ENCODE data around the gene MPPED1.

Gene MPPED1

GRCh38 chr22:43439368-43440103 lies 27.7 kb downstream of the MPPED1 start:
- no peaks in the 10 kb centered on the region for H3K36me3 ChIP-seq (replicated peaks)
- TF ChIP-seq, protein P1, sequence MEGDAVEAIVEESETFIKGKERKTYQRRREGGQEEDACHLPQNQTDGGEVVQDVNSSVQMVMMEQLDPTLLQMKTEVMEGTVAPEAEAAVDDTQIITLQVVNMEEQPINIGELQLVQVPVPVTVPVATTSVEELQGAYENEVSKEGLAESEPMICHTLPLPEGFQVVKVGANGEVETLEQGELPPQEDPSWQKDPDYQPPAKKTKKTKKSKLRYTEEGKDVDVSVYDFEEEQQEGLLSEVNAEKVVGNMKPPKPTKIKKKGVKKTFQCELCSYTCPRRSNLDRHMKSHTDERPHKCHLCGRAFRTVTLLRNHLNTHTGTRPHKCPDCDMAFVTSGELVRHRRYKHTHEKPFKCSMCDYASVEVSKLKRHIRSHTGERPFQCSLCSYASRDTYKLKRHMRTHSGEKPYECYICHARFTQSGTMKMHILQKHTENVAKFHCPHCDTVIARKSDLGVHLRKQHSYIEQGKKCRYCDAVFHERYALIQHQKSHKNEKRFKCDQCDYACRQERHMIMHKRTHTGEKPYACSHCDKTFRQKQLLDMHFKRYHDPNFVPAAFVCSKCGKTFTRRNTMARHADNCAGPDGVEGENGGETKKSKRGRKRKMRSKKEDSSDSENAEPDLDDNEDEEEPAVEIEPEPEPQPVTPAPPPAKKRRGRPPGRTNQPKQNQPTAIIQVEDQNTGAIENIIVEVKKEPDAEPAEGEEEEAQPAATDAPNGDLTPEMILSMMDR (IDR thresholded peaks at IDR 0.05; ENCODE audit: low read depth, low read length, missing control alignments), result no peak
- no peak for DNase-seq
- in situ Hi-C loops (cut with HindIII; ENCODE audit: low pct_ligation_motif_present, low sequenced_read_pairs), result no loop called here
- no peak overlapping the region for H3K27ac ChIP-seq
- H3K27me3 ChIP-seq (replicated peaks), result no peaks in the 10 kb centered on the region
- no peak overlapping the region for H3K4me3 ChIP-seq (ENCODE audit: low read depth, low read length)

GRCh38 chr22:43440104-43440387 lies 28.2 kb downstream of the MPPED1 start:
- in situ Hi-C loops (cut with HindIII; ENCODE audit: low pct_ligation_motif_present, low sequenced_read_pairs), result no loop called here
- H3K27me3 ChIP-seq (replicated peaks), result no peaks in the 10 kb centered on the region
- TF ChIP-seq, protein P1 (IDR thresholded peaks at IDR 0.05; ENCODE audit: low read depth, low read length, missing control alignments), result no peak
- H3K36me3 ChIP-seq (replicated peaks), result no peaks in the 10 kb centered on the region
- no peak for DNase-seq
- no peak overlapping the region for H3K4me3 ChIP-seq (ENCODE audit: low read depth, low read length)
- no peak overlapping the region for H3K27ac ChIP-seq

- no peaks in the 10 kb centered on the region for H3K27me3 ChIP-seq (replicated peaks)
- TF ChIP-seq, protein P1 (IDR thresholded peaks at IDR 0.05; ENCODE audit: low read depth, low read length, missing control alignments), result no peak
- no peak for DNase-seq
- no peak overlapping the region for H3K4me3 ChIP-seq (ENCODE audit: low read depth, low read length)
- H3K36me3 ChIP-seq (replicated peaks), result no peaks in the 10 kb centered on the region
- in situ Hi-C loops (cut with HindIII; ENCODE audit: low pct_ligation_motif_present, low sequenced_read_pairs), result no loop called here
- no peak overlapping the region for H3K27ac ChIP-seq
Measured at GRCh38 chr22:43440556-43440955, 28.7 kb downstream of the MPPED1 start.

GRCh38 chr22:43441216-43441615 lies 29.4 kb downstream of the MPPED1 start:
- Histone ChIP-seq H3K27ac (no peak overlapping the region), H3K36me3 (replicated peaks) (no peaks in the 10 kb centered on the region), H3K4me3 (ENCODE audit: low read depth, low read length) (no peak overlapping the region), H3K27me3 (replicated peaks) (no peaks in the 10 kb centered on the region)
- TF ChIP-seq, protein P1 (IDR thresholded peaks at IDR 0.05; ENCODE audit: low read depth, low read length, missing control alignments), result no peak
- in situ Hi-C loops (cut with HindIII; ENCODE audit: low pct_ligation_motif_present, low sequenced_read_pairs), result no loop called here
- no peak for DNase-seq

GRCh38 chr22:43441751-43442150 lies 29.9 kb downstream of the MPPED1 start:
- in situ Hi-C loops (cut with HindIII; ENCODE audit: low pct_ligation_motif_present, low sequenced_read_pairs), result no loop called here
- no peaks in the 10 kb centered on the region for H3K36me3 ChIP-seq (replicated peaks)

More at GRCh38 chr22:43441751-43442150, 29.9 kb downstream of the MPPED1 start:
- TF ChIP-seq, protein P1 (IDR thresholded peaks at IDR 0.05; ENCODE audit: low read depth, low read length, missing control alignments), result no peak
- no peak for DNase-seq
- H3K27me3 ChIP-seq (replicated peaks), result no peaks in the 10 kb centered on the region
- no peak overlapping the region for H3K27ac ChIP-seq
- H3K4me3 ChIP-seq (ENCODE audit: low read depth, low read length), result no peak overlapping the region

Measured in brain microvascular endothelial cell (primary cell).